Adrenal gland (tissue), 12 donors: Measurements from ENCODE around the gene TMEM213. TPM values are rescaled to one million over a fixed set of nuclear protein-coding genes. Genes with fewer than 3 reads are reported as not detected.

ENCODE experiments used
- DNase-seq, 7 donors: peaks; one replicate each; pipeline ENCODE4 v3.0.0-alpha.2; 2019 to 2020
- H3K27ac ChIP-seq, 5 donors: fragments of 200-600 bp; sonication (generic) in 4 of 5; 1 replicate in 3 of 5; 2 replicates in 2 of 5; pipeline versions ENCODE4 v1.5.1 to v1.8.0; 2016 to 2020; ENCODE audit warnings: mild to moderate bottlenecking in 1 of 5
- H3K27me3 ChIP-seq: fragments of 200-600 bp; 2 replicates; pipeline ENCODE4 v1.8.0; 2021
- H3K36me3 ChIP-seq, 2 donors: fragments of 200-600 bp; replicated peaks in 1 of 2; 1 replicate in 1 of 2; 2 replicates in 1 of 2; pipeline versions ENCODE4 v1.5.1 to v1.8.0; 2018 to 2022
- H3K4me1 ChIP-seq, 2 donors: fragments of 200-600 bp; replicated peaks in 1 of 2; 1 replicate in 1 of 2; 2 replicates in 1 of 2; pipeline versions ENCODE4 v1.5.1 to v1.8.0; 2018 to 2021
- H3K4me3 ChIP-seq, 4 donors: fragments of 200-600 bp; sonication (generic) in 3 of 4; one replicate each; pipeline ENCODE4 v1.5.1; 2016 to 2018
- H3K9me3 ChIP-seq, 3 donors: fragments of 200-600 bp; sonication (generic) in 1 of 3; replicated peaks in 1 of 3; 1 replicate in 2 of 3; 2 replicates in 1 of 3; pipeline versions ENCODE4 v1.5.1 to v1.8.0; 2016 to 2021
- POLR2A ChIP-seq, 2 donors: fragments of 450-650 bp; IDR thresholded peaks; one replicate each; pipeline ENCODE4 v1.6.1; 2017; ENCODE audit warnings: antibody characterized with exemption in 2 of 2, mild to moderate bottlenecking in 2 of 2, moderate library complexity in 1 of 2
- WGBS, 4 donors: extraction: QIAGEN DNeasy Blood & Tissue Kit in 2 of 4; methylation state at CpG; one replicate each; pipeline versions ENCODE4 v1.1.5 to v1.1.7; 2013 to 2017; 5-methylcytosine and 5-hydroxymethylcytosine counted together
- intact Hi-C, 2 donors: fragments of 100-400 bp; cut with DNase I; formaldehyde crosslinking; loops; one replicate each; pipeline versions ENCODE4 v1.14.1 to v1.15.0; 2022 to 2023
- polyA plus RNA-seq, 3 donors: library from polyadenylated mRNA; stranded (reverse); fragments of 200-250 nt in 2 of 3; fragments of 350-450 nt in 1 of 3; fragmentation: Illumina TruSeq in 1 of 3; extraction: RNeasy Lipid Tissue Mini Kit (QIAGEN cat#74804) in 1 of 3; gene quantifications; one replicate each; pipeline ENCODE4 v1.2.3, GENCODE V29; 2013 to 2014
- total RNA-seq, 9 donors: library from RNA; depleted of rRNA in 4 of 9; stranded (reverse); fragments of >200 nt in 4 of 9; fragments of 120-200 nt in 1 of 9; fragmentation: NEBNext Ultra II Directional in 1 of 9; extraction: Animal tissue kit (Norgen Biotek cat#: 25700) in 1 of 9; gene quantifications; one replicate each; pipeline versions ENCODE4 v1.1.0 to v1.2.4, GENCODE V29; 2013 to 2023
- TF ChIP-seq, protein P1 (sequence below), 6 experiments: fragments of 450-650 bp in 4 of 6; fragments of 200-600 bp in 2 of 6; sonication (generic) in 1 of 6; IDR thresholded peaks; 1 replicate in 5 of 6; 2 replicates in 1 of 6; pipeline versions ENCODE4 v1.5.1 to v1.8.0; 2016 to 2021; ENCODE audit warnings: antibody characterized with exemption in 6 of 6, mild to moderate bottlenecking in 2 of 6, moderate library complexity in 1 of 6
- donor health status: healthy with polysubstance abuse.
- donor health status: Bipolar disorder and iron deficiency.
- donor health status: DM: yes; HTN: yes; CAD: no.
- donor health status: DM: no; HTN: no; CAD: no.
- donor health status: DM: no; HTN: no; CAD: no.
- donor health status: DM: yes; HTN: yes; CAD: no.

The TMEM213 gene
- total and polyA plus RNA-seq, 12 donors = not detected

- Histone ChIP-seq H3K27ac (no peak overlapping the region), H3K9me3 (no peaks in the 10 kb centered on the region), H3K27me3 (no peaks in the 10 kb centered on the region), H3K4me3 (no peak overlapping the region), H3K4me1 (no peaks in the 10 kb centered on the region), H3K36me3 (peaks cover 0 to 4% of the 10 kb centered on the region in 2 donors)
- DNase-seq = peak in 1 of 7 donors; percentile 34
- intact Hi-C loops = no loop called here
- 79 to 94% (median 83%) methylated on average over 3 of the region's 3 CpGs for WGBS, 4 donors
- no peak for TF ChIP-seq POLR2A (IDR thresholded peaks at IDR 0.05)
- TF ChIP-seq, protein P1, sequence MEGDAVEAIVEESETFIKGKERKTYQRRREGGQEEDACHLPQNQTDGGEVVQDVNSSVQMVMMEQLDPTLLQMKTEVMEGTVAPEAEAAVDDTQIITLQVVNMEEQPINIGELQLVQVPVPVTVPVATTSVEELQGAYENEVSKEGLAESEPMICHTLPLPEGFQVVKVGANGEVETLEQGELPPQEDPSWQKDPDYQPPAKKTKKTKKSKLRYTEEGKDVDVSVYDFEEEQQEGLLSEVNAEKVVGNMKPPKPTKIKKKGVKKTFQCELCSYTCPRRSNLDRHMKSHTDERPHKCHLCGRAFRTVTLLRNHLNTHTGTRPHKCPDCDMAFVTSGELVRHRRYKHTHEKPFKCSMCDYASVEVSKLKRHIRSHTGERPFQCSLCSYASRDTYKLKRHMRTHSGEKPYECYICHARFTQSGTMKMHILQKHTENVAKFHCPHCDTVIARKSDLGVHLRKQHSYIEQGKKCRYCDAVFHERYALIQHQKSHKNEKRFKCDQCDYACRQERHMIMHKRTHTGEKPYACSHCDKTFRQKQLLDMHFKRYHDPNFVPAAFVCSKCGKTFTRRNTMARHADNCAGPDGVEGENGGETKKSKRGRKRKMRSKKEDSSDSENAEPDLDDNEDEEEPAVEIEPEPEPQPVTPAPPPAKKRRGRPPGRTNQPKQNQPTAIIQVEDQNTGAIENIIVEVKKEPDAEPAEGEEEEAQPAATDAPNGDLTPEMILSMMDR (IDR thresholded peaks at IDR 0.05) = no peak
Measured at GRCh38 chr7:138864667-138865066, 66.9 kb downstream of the TMEM213 start.

- TF ChIP-seq, protein P1 (IDR thresholded peaks at IDR 0.05) = no peak
- TF ChIP-seq POLR2A (IDR thresholded peaks at IDR 0.05) = no peak
- Histone ChIP-seq H3K27me3 (no peaks in the 10 kb centered on the region), H3K36me3 (peaks cover 0 to 4% of the 10 kb centered on the region in 2 donors), H3K9me3 (no peaks in the 10 kb centered on the region), H3K4me3 (no peak overlapping the region), H3K27ac (no peak overlapping the region), H3K4me1 (no peaks in the 10 kb centered on the region)
- peak in 1 of 7 donors; percentile 18 for DNase-seq
- intact Hi-C loops = no loop called here
- WGBS, 4 donors = 75 to 91% (median 89%) methylated on average over 4 of the region's 4 CpGs
Measured at GRCh38 chr7:138865843-138866242, 68.0 kb downstream of the TMEM213 start.

DNA sequence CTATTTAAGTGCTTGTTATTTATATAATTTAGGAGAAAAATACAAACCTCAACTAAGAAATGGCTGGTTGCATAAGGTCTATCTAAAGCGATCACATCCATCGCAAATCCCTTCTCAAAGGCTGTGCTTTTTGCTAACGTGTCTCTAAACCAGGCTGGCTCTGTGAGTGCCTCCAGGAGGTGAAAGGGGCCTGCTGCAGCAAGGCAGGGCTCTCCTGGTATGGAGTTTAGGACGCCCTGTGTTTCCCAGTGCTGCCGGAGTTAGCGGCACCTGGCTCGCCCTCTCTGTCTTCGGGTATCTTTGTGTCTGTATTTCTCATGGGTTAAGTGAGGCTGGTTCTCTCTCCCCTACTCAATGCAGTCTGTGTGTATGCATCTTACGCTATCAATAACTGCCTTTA lies 68.6 kb downstream of the TMEM213 start:
- Histone ChIP-seq H3K4me3 (no peak overlapping the region), H3K36me3 (peaks cover 0 to 4% of the 10 kb centered on the region in 2 donors), H3K27ac (no peak overlapping the region), H3K9me3 (no peaks in the 10 kb centered on the region), H3K4me1 (no peaks in the 10 kb centered on the region), H3K27me3 (no peaks in the 10 kb centered on the region)
- intact Hi-C loops = no loop called here
- DNase-seq = peak in 1 of 7 donors; percentile 25
- no peak for TF ChIP-seq POLR2A (IDR thresholded peaks at IDR 0.05)
- WGBS, 4 donors = 91 to 98% (median 96%) methylated on average over 9 of the region's 9 CpGs

DNA sequence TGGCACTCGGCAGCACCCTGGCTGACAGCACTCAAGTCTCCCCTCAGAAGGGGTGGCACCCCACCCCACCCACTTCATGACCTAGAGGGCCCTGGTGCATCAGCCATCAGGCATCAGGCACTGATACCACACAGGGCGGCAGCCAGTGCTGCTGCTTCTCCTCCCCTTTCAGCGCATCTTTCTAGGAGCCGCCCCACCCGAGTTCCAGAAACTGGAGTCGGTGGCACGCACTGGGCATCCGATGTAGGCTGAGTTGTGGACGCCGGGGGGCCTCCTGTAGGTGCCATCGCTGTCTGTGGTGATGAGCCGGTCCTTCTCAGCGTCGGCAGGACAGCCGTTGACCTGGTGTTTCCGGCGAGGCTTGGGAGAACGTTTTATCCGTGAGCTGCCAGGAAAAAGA lies 70.0 kb downstream of the TMEM213 start:
- Histone ChIP-seq H3K4me3 (no peak overlapping the region), H3K27me3 (no peaks in the 10 kb centered on the region), H3K27ac (no peak overlapping the region), H3K36me3 (peaks cover 0 to 4% of the 10 kb centered on the region in 2 donors), H3K4me1 (no peaks in the 10 kb centered on the region), H3K9me3 (no peaks in the 10 kb centered on the region)
- WGBS, 4 donors = 95 to 98% (median 97%) methylated on average over 12 to 19 of the region's 19 CpGs
- intact Hi-C loops = no loop called here
- peak in 1 of 7 donors; percentile 24 for DNase-seq
- TF ChIP-seq POLR2A (IDR thresholded peaks at IDR 0.05) = no peak
- TF ChIP-seq, protein P1 (IDR thresholded peaks at IDR 0.05) = no peak

DNA sequence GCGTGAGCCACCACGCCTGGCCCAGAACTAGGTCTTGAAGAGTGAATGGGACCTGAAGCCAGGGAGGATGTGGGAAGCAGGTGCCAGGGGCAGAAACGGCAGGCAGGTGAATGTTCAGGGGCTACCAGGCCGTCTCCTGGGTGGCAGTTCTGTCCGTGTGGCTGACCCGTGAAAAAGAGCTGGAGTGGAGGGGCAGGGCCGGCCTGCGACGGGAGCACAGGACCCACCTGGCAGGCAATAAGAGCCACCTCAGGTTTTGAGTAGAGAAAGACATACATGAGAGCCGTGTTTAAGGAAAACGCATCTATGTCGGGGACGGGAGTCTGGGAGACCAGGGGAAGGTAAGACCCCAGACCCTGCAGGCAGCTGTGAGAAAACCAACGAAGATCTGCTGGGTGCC lies 70.9 kb downstream of the TMEM213 start:
- Histone ChIP-seq H3K27ac (no peak overlapping the region), H3K4me3 (no peak overlapping the region), H3K27me3 (no peaks in the 10 kb centered on the region), H3K36me3 (peaks cover 0 to 4% of the 10 kb centered on the region in 2 donors), H3K4me1 (no peaks in the 10 kb centered on the region), H3K9me3 (no peaks in the 10 kb centered on the region)
- TF ChIP-seq POLR2A (IDR thresholded peaks at IDR 0.05) = no peak
- TF ChIP-seq, protein P1 (IDR thresholded peaks at IDR 0.05) = no peak
- WGBS, 4 donors = 89 to 97% (median 93%) methylated on average over 14 of the region's 14 CpGs
- intact Hi-C loops = no loop called here
- DNase-seq = peak in 1 of 7 donors; percentile 34
